Bronchial epithelial cell (primary cell): ENCODE measurements around the gene ALG14. TPM values are rescaled to one million over a fixed set of nuclear protein-coding genes. Genes with fewer than 3 reads are reported as not detected.

Source experiments
- DNase-seq: peaks from one replicate; pipeline ENCODE4 v3.0.0-alpha.2; 2010; ENCODE audit warnings: low read depth
- FAIRE-seq: peaks from 2 replicates; lab custom pipeline; 2011; peaks lifted over from hg19 to GRCh38; lab: Jason Lieb, UNC
- H3K27me3 ChIP-seq: 2 replicates; pipeline ENCODE4 v1.5.1; 2011; ENCODE audit warnings: low read length; ENCODE audit not compliant: control insufficient read depth, insufficient read depth
- H3K36me3 ChIP-seq: 2 replicates; pipeline ENCODE4 v1.5.1; 2011; ENCODE audit warnings: low read length; ENCODE audit not compliant: control insufficient read depth, insufficient read depth
- H3K4me3 ChIP-seq: 2 replicates; pipeline ENCODE4 v1.5.1; 2011; ENCODE audit warnings: mild to moderate bottlenecking, low read depth, low read length, control low read depth
- total RNA-seq: library from RNA; depleted of rRNA; stranded (reverse); fragments of >200 nt; gene quantifications from 2 replicates; pipeline ENCODE4 v1.2.1, GENCODE V29; 2014
- TF ChIP-seq, protein P1 (sequence below): IDR thresholded peaks from 2 replicates; pipeline ENCODE4 v1.5.1; 2011; ENCODE audit warnings: mild to moderate bottlenecking, moderate library complexity, low read length, control low read depth, inconsistent platforms; ENCODE audit not compliant: insufficient read depth, severe bottlenecking

Gene ALG14
- total RNA-seq, 1 donor from 2014 or later = 0.53 TPM

DNA sequence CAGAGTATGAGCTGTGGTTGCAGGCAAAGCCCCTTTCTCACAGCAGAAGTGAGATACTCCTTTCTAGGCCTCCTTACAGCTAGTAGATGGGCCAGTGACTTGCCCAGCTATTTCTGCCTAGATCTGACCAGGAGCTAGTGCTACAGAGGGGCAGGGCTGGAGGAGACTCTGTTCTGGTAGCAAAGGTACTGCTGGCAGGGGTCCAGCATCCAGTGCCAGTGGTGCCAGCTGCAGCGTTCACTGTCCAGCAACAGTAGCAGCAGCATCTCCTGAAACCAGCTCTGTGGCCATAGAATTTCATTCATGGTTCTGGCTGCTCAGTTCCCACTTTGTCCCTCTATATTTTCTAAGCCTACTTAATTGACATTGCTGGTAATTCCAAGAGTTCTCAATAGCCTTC lies 83.4 kb downstream of the ALG14 start:
- Histone ChIP-seq H3K27me3 (no peaks in the 10 kb centered on the region), H3K36me3 (no peaks in the 10 kb centered on the region), H3K4me3 (no peak overlapping the region)
- FAIRE-seq (no peak), DNase-seq (no peak)
- TF ChIP-seq, protein P1, sequence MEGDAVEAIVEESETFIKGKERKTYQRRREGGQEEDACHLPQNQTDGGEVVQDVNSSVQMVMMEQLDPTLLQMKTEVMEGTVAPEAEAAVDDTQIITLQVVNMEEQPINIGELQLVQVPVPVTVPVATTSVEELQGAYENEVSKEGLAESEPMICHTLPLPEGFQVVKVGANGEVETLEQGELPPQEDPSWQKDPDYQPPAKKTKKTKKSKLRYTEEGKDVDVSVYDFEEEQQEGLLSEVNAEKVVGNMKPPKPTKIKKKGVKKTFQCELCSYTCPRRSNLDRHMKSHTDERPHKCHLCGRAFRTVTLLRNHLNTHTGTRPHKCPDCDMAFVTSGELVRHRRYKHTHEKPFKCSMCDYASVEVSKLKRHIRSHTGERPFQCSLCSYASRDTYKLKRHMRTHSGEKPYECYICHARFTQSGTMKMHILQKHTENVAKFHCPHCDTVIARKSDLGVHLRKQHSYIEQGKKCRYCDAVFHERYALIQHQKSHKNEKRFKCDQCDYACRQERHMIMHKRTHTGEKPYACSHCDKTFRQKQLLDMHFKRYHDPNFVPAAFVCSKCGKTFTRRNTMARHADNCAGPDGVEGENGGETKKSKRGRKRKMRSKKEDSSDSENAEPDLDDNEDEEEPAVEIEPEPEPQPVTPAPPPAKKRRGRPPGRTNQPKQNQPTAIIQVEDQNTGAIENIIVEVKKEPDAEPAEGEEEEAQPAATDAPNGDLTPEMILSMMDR = no peak

DNA sequence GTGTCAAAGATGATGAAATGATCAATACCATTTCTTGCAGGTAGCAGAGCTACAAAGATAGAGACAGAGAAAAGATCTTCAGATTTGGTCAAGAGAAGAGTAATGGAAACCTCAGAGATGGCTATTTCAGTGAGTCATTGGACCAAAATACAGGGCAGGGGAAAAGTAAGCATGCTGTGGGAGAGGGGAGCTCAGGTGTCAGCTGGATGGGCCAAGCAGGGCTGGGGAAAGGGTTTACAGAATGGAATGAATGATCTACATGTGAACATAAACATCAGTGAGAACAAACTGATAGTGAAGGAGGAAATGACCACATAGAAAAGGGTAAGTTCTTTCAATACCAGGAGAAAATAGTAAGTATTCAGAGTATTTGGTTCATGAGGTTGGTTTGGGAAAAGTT lies 84.4 kb downstream of the ALG14 start:
- H3K27me3 ChIP-seq = no peaks in the 10 kb centered on the region
- H3K36me3 ChIP-seq = no peaks in the 10 kb centered on the region
- no peak overlapping the region for H3K4me3 ChIP-seq
- FAIRE-seq = no peak
- no peak for DNase-seq
- TF ChIP-seq, protein P1 = no peak

DNA sequence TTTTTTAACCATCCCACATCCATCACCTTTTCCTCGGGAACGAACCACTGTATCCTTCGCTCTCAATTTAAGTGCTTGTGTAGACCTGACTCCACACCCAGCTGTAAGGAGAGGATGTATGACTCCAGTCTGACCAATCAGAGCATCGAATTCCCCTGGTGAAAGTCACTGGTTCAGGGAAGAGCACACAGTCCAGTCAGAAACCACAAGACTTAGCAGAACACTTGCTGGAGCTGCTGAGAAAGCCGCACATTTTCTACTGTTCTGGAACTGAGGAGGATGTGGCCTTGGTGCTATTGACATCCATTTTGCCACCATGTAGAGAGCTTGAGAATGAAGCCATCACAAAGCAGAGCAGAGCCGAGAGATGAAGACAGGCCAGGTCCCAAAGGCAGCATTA lies 86.0 kb downstream of the ALG14 start:
- no peaks in the 10 kb centered on the region for H3K27me3 ChIP-seq
- DNase-seq = peak; percentile 73
- no peak overlapping the region for H3K4me3 ChIP-seq
- no peak for FAIRE-seq
- TF ChIP-seq, protein P1 = no peak
- H3K36me3 ChIP-seq = no peaks in the 10 kb centered on the region

DNA sequence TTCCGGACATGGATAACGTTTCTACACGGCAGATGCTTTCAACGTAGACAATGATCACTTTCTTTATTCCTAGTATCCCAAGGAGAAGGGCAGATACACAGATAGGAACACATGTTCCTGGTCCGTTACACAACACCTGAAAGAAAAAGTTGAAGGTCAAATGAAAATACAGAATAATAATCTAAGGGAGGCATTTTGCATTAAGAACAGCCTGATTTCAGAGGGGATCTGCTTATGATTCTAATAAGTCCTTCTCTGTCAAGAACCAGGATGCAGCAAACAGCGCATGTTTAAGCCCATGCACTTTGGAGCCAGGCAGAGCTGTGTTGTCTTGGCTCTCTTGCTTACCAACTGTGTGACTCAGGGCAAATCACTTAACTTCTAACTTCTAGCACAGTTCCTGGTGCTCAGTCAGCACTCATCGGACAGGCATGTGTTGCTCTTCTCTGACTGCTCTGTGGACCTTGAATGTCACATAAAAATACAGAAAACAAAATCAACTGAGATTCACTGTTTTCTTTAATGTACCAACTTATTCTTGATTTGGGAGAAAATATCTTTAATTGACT lies 89.5 kb downstream of the ALG14 start:
- H3K36me3 ChIP-seq = no peaks in the 10 kb centered on the region
- no peak overlapping the region for H3K4me3 ChIP-seq
- TF ChIP-seq, protein P1 = no peak
- DNase-seq (peak; percentile 82), FAIRE-seq (no peak)
- no peaks in the 10 kb centered on the region for H3K27me3 ChIP-seq

DNA sequence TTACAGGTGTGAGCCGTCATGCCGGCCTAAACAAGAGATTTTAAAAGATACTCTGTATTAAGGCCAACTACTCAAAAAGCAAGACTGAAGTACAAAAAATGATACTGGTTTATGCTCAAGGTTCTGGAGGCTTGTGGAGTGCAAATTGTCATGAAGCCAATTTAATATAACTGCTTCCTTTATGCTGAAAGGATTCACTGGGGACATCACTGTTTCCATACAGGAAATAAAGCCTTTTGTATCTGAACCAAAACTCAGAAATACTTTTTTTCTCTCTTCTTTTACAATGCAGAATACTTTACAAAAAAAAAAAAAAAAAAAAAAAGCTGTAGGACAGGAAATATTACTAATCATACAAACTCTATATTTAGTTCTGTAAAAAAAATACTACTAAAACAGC lies 90.4 kb downstream of the ALG14 start:
- TF ChIP-seq, protein P1 = no peak
- no peak overlapping the region for H3K4me3 ChIP-seq
- peak; percentile 27 for DNase-seq
- H3K27me3 ChIP-seq = no peaks in the 10 kb centered on the region
- no peaks in the 10 kb centered on the region for H3K36me3 ChIP-seq
- FAIRE-seq = no peak

DNA sequence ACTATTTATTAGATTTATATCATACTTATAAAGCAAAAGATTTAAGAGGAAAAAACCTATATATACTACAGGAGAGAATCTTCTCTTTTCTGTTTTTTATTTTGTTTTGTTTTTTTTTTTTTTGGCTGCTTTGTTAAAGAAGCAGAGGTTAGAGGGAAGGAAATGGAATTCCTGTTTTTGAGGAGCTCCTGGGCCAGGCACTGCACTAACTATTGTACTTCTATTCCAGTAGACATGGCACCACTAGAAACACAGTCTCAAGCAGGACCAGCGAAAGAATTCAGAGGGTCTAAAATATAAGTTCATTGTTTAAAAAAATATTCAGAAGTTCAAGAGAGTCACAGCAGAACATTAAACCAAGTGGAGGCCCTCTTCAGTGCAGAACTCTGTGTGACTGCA lies 91.2 kb downstream of the ALG14 start:
- TF ChIP-seq, protein P1 = no peak
- Histone ChIP-seq H3K27me3 (no peaks in the 10 kb centered on the region), H3K36me3 (no peaks in the 10 kb centered on the region), H3K4me3 (no peak overlapping the region)
- FAIRE-seq = no peak
- no peak for DNase-seq
